Measurements from ENCODE around the gene ETFRF1.

The ETFRF1 gene

GRCh38 chr12:25186788-25187402 is 8.1 kb upstream of the ETFRF1 start:
- WGBS (ENCODE audit: extremely low coverage, insufficient coverage, low lambda C conversion rate), result no CpG with 5 or more reads among the region's 3 CpGs
- Histone ChIP-seq H3K4me2 (ENCODE audit: low read length) (no peak overlapping the region), H4K8ac (ENCODE audit: low read depth, low read length) (no peak overlapping the region), H2BK5ac (ENCODE audit: low read length) (no peak overlapping the region), H3K79me1 (ENCODE audit: low read length) (no peaks in the 10 kb centered on the region), H3K36me3 (ENCODE audit: control insufficient read depth, insufficient read depth, low read length) (no peaks in the 10 kb centered on the region), H3K56ac (ENCODE audit: low read length) (no peak overlapping the region), H2BK15ac (replicated peaks; ENCODE audit: low read depth) (no peak overlapping the region), H2BK120ac (ENCODE audit: low read depth, low read length) (no peak overlapping the region), H3K9ac (ENCODE audit: low read length) (no peak overlapping the region), H4K5ac (ENCODE audit: low read length) (no peak overlapping the region), H3K4ac (ENCODE audit: low read depth, low read length) (no peak overlapping the region), H3K4me3 (ENCODE audit: low read length) (no peak overlapping the region), H3K27me3 (ENCODE audit: insufficient read depth, low read length, poor library complexity) (no peaks in the 10 kb centered on the region), H2AK5ac (ENCODE audit: low read length) (no peak overlapping the region), H3K4me1 (ENCODE audit: control insufficient read depth, low read depth, low read length) (no peaks in the 10 kb centered on the region), H3K23ac (ENCODE audit: low read length) (no peak overlapping the region), H3K18ac (ENCODE audit: low read length) (no peak overlapping the region), H3K27ac (ENCODE audit: low read depth, low read length) (no peak overlapping the region), H3K79me2 (ENCODE audit: control insufficient read depth, insufficient read depth, low read length) (no peaks in the 10 kb centered on the region)
- DNase-seq, result no peak

- H2BK120ac ChIP-seq (ENCODE audit: low read depth, low read length), result no peak overlapping the region
- DNase-seq, result no peak
- H3K56ac ChIP-seq (ENCODE audit: low read length), result no peak overlapping the region
- no peak overlapping the region for H4K5ac ChIP-seq (ENCODE audit: low read length)
- no peak overlapping the region for H2BK5ac ChIP-seq (ENCODE audit: low read length)
- H3K4me3 ChIP-seq (ENCODE audit: low read length), result no peak overlapping the region
- no peaks in the 10 kb centered on the region for H3K79me2 ChIP-seq (ENCODE audit: control insufficient read depth, insufficient read depth, low read length)
- no peaks in the 10 kb centered on the region for H3K4me1 ChIP-seq (ENCODE audit: control insufficient read depth, low read depth, low read length)
- no peak overlapping the region for H3K23ac ChIP-seq (ENCODE audit: low read length)
- no peak overlapping the region for H3K27ac ChIP-seq (ENCODE audit: low read depth, low read length)
- H3K4me2 ChIP-seq (ENCODE audit: low read length), result no peak overlapping the region
- H3K27me3 ChIP-seq (ENCODE audit: insufficient read depth, low read length, poor library complexity), result no peaks in the 10 kb centered on the region
- WGBS (ENCODE audit: extremely low coverage, insufficient coverage, low lambda C conversion rate), result no CpG with 5 or more reads among the region's 2 CpGs
- H3K9ac ChIP-seq (ENCODE audit: low read length), result no peak overlapping the region
- H4K8ac ChIP-seq (ENCODE audit: low read depth, low read length), result no peak overlapping the region
- no peak overlapping the region for H2AK5ac ChIP-seq (ENCODE audit: low read length)
- H3K79me1 ChIP-seq (ENCODE audit: low read length), result no peaks in the 10 kb centered on the region
- H2BK15ac ChIP-seq (replicated peaks; ENCODE audit: low read depth), result no peak overlapping the region
- H3K36me3 ChIP-seq (ENCODE audit: control insufficient read depth, insufficient read depth, low read length), result no peaks in the 10 kb centered on the region
- no peak overlapping the region for H3K4ac ChIP-seq (ENCODE audit: low read depth, low read length)
- no peak overlapping the region for H3K18ac ChIP-seq (ENCODE audit: low read length)
These were observed 7.3 kb upstream of the ETFRF1 start for GRCh38 chr12:25187781-25188180.

- Histone ChIP-seq H2AK5ac (ENCODE audit: low read length) (no peak overlapping the region), H3K27ac (ENCODE audit: low read depth, low read length) (no peak overlapping the region), H3K56ac (ENCODE audit: low read length) (no peak overlapping the region), H3K79me1 (ENCODE audit: low read length) (no peaks in the 10 kb centered on the region), H4K8ac (ENCODE audit: low read depth, low read length) (no peak overlapping the region), H3K18ac (ENCODE audit: low read length) (no peak overlapping the region), H3K27me3 (ENCODE audit: insufficient read depth, low read length, poor library complexity) (no peaks in the 10 kb centered on the region), H3K23ac (ENCODE audit: low read length) (no peak overlapping the region), H3K4me1 (ENCODE audit: control insufficient read depth, low read depth, low read length) (peaks cover under 1% of the 10 kb centered on the region), H4K5ac (ENCODE audit: low read length) (no peak overlapping the region), H2BK15ac (replicated peaks; ENCODE audit: low read depth) (no peak overlapping the region), H3K79me2 (ENCODE audit: control insufficient read depth, insufficient read depth, low read length) (no peaks in the 10 kb centered on the region), H3K36me3 (ENCODE audit: control insufficient read depth, insufficient read depth, low read length) (no peaks in the 10 kb centered on the region), H3K4ac (ENCODE audit: low read depth, low read length) (no peak overlapping the region), H3K4me3 (ENCODE audit: low read length) (no peak overlapping the region), H3K9ac (ENCODE audit: low read length) (no peak overlapping the region), H2BK120ac (ENCODE audit: low read depth, low read length) (no peak overlapping the region), H2BK5ac (ENCODE audit: low read length) (no peak overlapping the region), H3K4me2 (ENCODE audit: low read length) (no peak overlapping the region)
- DNase-seq, result no peak
These were observed 5.4 kb upstream of the ETFRF1 start for GRCh38 chr12:25189656-25190055.

GRCh38 chr12:25190793-25191192 is 4.2 kb upstream of the ETFRF1 start:
- no peaks in the 10 kb centered on the region for H3K27me3 ChIP-seq (ENCODE audit: insufficient read depth, low read length, poor library complexity)
- H3K9ac ChIP-seq (ENCODE audit: low read length), result no peak overlapping the region
- no peaks in the 10 kb centered on the region for H3K36me3 ChIP-seq (ENCODE audit: control insufficient read depth, insufficient read depth, low read length)
- no peak overlapping the region for H3K4me2 ChIP-seq (ENCODE audit: low read length)
- no peak overlapping the region for H4K8ac ChIP-seq (ENCODE audit: low read depth, low read length)
- H3K56ac ChIP-seq (ENCODE audit: low read length), result no peak overlapping the region
- DNase-seq, result no peak
- WGBS (ENCODE audit: extremely low coverage, insufficient coverage, low lambda C conversion rate), result no CpG with 5 or more reads among the region's 6 CpGs
- no peak overlapping the region for H2BK15ac ChIP-seq (replicated peaks; ENCODE audit: low read depth)
- no peak overlapping the region for H4K5ac ChIP-seq (ENCODE audit: low read length)
- H3K27ac ChIP-seq (ENCODE audit: low read depth, low read length), result no peak overlapping the region
- H3K18ac ChIP-seq (ENCODE audit: low read length), result no peak overlapping the region
- no peak overlapping the region for H2AK5ac ChIP-seq (ENCODE audit: low read length)
- no peak overlapping the region for H3K23ac ChIP-seq (ENCODE audit: low read length)
- H3K79me1 ChIP-seq (ENCODE audit: low read length), result no peaks in the 10 kb centered on the region
- no peaks in the 10 kb centered on the region for H3K79me2 ChIP-seq (ENCODE audit: control insufficient read depth, insufficient read depth, low read length)
- no peak overlapping the region for H2BK120ac ChIP-seq (ENCODE audit: low read depth, low read length)
- H3K4me1 ChIP-seq (ENCODE audit: control insufficient read depth, low read depth, low read length), result peaks cover 2% of the 10 kb centered on the region
- no peak overlapping the region for H2BK5ac ChIP-seq (ENCODE audit: low read length)
- H3K4me3 ChIP-seq (ENCODE audit: low read length), result no peak overlapping the region
- H3K4ac ChIP-seq (ENCODE audit: low read depth, low read length), result no peak overlapping the region

- no peaks in the 10 kb centered on the region for H3K79me1 ChIP-seq (ENCODE audit: low read length)
- H3K4me3 ChIP-seq (ENCODE audit: low read length), result no peak overlapping the region
- no peak overlapping the region for H3K4me2 ChIP-seq (ENCODE audit: low read length)
- no peaks in the 10 kb centered on the region for H3K36me3 ChIP-seq (ENCODE audit: control insufficient read depth, insufficient read depth, low read length)
- no peak overlapping the region for H2BK5ac ChIP-seq (ENCODE audit: low read length)
- H3K9ac ChIP-seq (ENCODE audit: low read length), result no peak overlapping the region
- H2BK15ac ChIP-seq (replicated peaks; ENCODE audit: low read depth), result no peak overlapping the region
- H4K8ac ChIP-seq (ENCODE audit: low read depth, low read length), result no peak overlapping the region
- H3K79me2 ChIP-seq (ENCODE audit: control insufficient read depth, insufficient read depth, low read length), result no peaks in the 10 kb centered on the region
- no peak overlapping the region for H3K56ac ChIP-seq (ENCODE audit: low read length)
- no peak overlapping the region for H3K23ac ChIP-seq (ENCODE audit: low read length)
- DNase-seq, result no peak
- H3K4ac ChIP-seq (ENCODE audit: low read depth, low read length), result no peak overlapping the region
- H3K4me1 ChIP-seq (ENCODE audit: control insufficient read depth, low read depth, low read length), result peaks cover 2% of the 10 kb centered on the region
- H3K18ac ChIP-seq (ENCODE audit: low read length), result no peak overlapping the region
- no peaks in the 10 kb centered on the region for H3K27me3 ChIP-seq (ENCODE audit: insufficient read depth, low read length, poor library complexity)
- H4K5ac ChIP-seq (ENCODE audit: low read length), result no peak overlapping the region
- no peak overlapping the region for H2AK5ac ChIP-seq (ENCODE audit: low read length)
- H2BK120ac ChIP-seq (ENCODE audit: low read depth, low read length), result no peak overlapping the region
- WGBS (ENCODE audit: extremely low coverage, insufficient coverage, low lambda C conversion rate), result no CpG with 5 or more reads among the region's 1 CpG
- no peak overlapping the region for H3K27ac ChIP-seq (ENCODE audit: low read depth, low read length)
These were observed 823 bp upstream of the ETFRF1 start for GRCh38 chr12:25194214-25194613.

GRCh38 chr12:25194722-25195055 is 348 bp upstream of the ETFRF1 start:
- no peak overlapping the region for H2BK120ac ChIP-seq (ENCODE audit: low read depth, low read length)
- no peak overlapping the region for H3K18ac ChIP-seq (ENCODE audit: low read length)
- no CpG with 5 or more reads among the region's 11 CpGs for WGBS (ENCODE audit: extremely low coverage, insufficient coverage, low lambda C conversion rate)
- no peak for DNase-seq
- H2BK5ac ChIP-seq (ENCODE audit: low read length), result no peak overlapping the region
- H3K4me2 ChIP-seq (ENCODE audit: low read length), result peak overlapping the region; percentile 80
- peak overlapping the region; percentile 39 for H3K9ac ChIP-seq (ENCODE audit: low read length)
- H3K79me1 ChIP-seq (ENCODE audit: low read length), result no peaks in the 10 kb centered on the region
- no peak overlapping the region for H3K56ac ChIP-seq (ENCODE audit: low read length)
- no peak overlapping the region for H4K8ac ChIP-seq (ENCODE audit: low read depth, low read length)
- H3K4me3 ChIP-seq (ENCODE audit: low read length), result peak overlapping the region; percentile 53
- H3K4ac ChIP-seq (ENCODE audit: low read depth, low read length), result no peak overlapping the region
- no peaks in the 10 kb centered on the region for H3K27me3 ChIP-seq (ENCODE audit: insufficient read depth, low read length, poor library complexity)
- H3K27ac ChIP-seq (ENCODE audit: low read depth, low read length), result no peak overlapping the region
- H2BK15ac ChIP-seq (replicated peaks; ENCODE audit: low read depth), result no peak overlapping the region
- H3K36me3 ChIP-seq (ENCODE audit: control insufficient read depth, insufficient read depth, low read length), result no peaks in the 10 kb centered on the region
- no peak overlapping the region for H2AK5ac ChIP-seq (ENCODE audit: low read length)
- H3K4me1 ChIP-seq (ENCODE audit: control insufficient read depth, low read depth, low read length), result peaks cover 2% of the 10 kb centered on the region
- no peaks in the 10 kb centered on the region for H3K79me2 ChIP-seq (ENCODE audit: control insufficient read depth, insufficient read depth, low read length)
- H4K5ac ChIP-seq (ENCODE audit: low read length), result no peak overlapping the region
- no peak overlapping the region for H3K23ac ChIP-seq (ENCODE audit: low read length)

Data from mesendoderm (in vitro differentiated cells).